Ectodermal cell (in vitro differentiated cells): ENCODE data around the gene NINJ2.

Experiments used
- H3K27ac ChIP-seq: 2 replicates; pipeline ENCODE4 v1.7.0; 2013; ENCODE audit warnings: mild to moderate bottlenecking, low read depth, low read length; ENCODE audit not compliant: insufficient read depth, poor library complexity, severe bottlenecking
- H3K27me3 ChIP-seq: 2 replicates; pipeline ENCODE4 v1.7.0; 2013; ENCODE audit warnings: mild to moderate bottlenecking, low read length; ENCODE audit not compliant: insufficient read depth, control insufficient read depth, poor library complexity, severe bottlenecking
- H3K36me3 ChIP-seq: one replicate; pipeline ENCODE4 v1.7.0; 2013; ENCODE audit warnings: low read length; ENCODE audit not compliant: control insufficient read depth, insufficient read depth
- H3K4me1 ChIP-seq: one replicate; pipeline ENCODE4 v1.7.0; 2013; ENCODE audit warnings: low read length; ENCODE audit not compliant: control insufficient read depth, insufficient read depth
- H3K4me3 ChIP-seq: 2 replicates; pipeline ENCODE4 v1.7.0; 2013; ENCODE audit warnings: low read depth, low read length, control low read depth; ENCODE audit not compliant: insufficient read depth
- H3K9me3 ChIP-seq: 2 replicates; pipeline ENCODE4 v1.7.0; 2013; ENCODE audit warnings: mild to moderate bottlenecking, low read length, moderate library complexity; ENCODE audit not compliant: control insufficient read depth
- WGBS, 2 experiments: methylation state at CpG; one replicate each; pipeline ENCODE4 v1.1.7; 2013; ENCODE audit warnings: missing lambda C conversion rate in 2 of 2; 5-methylcytosine and 5-hydroxymethylcytosine counted together

The NINJ2 gene

GRCh38 chr12:535396-535795 lies 127.8 kb downstream of the NINJ2 start:
- Histone ChIP-seq H3K4me1 (peaks cover 3% of the 10 kb centered on the region), H3K4me3 (no peak overlapping the region), H3K36me3 (no peaks in the 10 kb centered on the region), H3K9me3 (no peaks in the 10 kb centered on the region), H3K27ac (no peak overlapping the region), H3K27me3 (no peaks in the 10 kb centered on the region)
- WGBS, 2 experiments: 85 to 87% methylated on average over 7 of the region's 7 CpGs

DNA sequence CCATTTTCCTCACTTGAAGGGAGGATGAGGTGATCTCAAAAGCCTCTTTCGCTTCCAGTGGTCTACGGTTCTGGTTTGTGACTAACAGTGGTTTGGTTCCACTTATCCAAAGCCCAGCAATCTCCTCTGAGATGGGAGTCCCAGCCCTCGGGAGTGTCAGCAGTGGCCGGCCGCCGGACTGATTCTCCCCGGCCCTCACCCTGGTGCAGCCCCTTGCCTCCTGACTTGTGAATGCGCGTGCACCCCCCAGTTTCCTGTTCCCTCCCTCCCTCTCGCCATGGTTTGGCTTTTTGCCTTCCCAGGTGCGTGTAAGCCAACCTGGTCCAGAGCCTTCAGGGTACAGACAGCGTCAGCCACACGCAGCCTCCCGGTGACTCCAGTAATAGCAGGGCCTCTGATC lies 129.0 kb downstream of the NINJ2 start:
- Histone ChIP-seq H3K4me1 (no peaks in the 10 kb centered on the region), H3K27ac (no peak overlapping the region), H3K36me3 (no peaks in the 10 kb centered on the region), H3K9me3 (peaks cover 2% of the 10 kb centered on the region), H3K4me3 (no peak overlapping the region), H3K27me3 (no peaks in the 10 kb centered on the region)
- 94% methylated on average over 14 of the region's 14 CpGs for WGBS, 2 experiments

DNA sequence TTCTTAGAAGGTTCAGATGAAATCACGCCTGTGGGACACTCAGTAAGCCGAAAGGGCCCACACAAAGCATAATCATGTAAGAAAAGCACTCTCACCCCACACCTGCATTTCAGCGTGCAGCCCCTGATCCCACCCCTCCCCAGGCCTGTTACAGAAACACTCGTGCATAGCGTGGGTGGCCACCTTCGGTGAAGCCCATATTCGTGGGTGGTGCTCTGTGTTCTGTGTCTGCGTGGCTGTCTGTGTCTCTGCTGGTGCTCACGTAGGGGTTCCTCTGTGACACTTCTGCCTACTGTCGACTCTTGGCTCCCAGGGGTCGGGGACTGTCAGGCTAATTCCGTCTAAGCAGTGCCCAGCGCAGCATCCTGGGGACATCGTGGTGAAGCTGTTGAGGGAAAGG lies 129.5 kb downstream of the NINJ2 start:
- Histone ChIP-seq H3K36me3 (no peaks in the 10 kb centered on the region), H3K4me3 (no peak overlapping the region), H3K27me3 (no peaks in the 10 kb centered on the region), H3K27ac (no peak overlapping the region), H3K9me3 (peaks cover 2% of the 10 kb centered on the region), H3K4me1 (no peaks in the 10 kb centered on the region)
- WGBS, 2 experiments: 94% methylated on average over 14 of the region's 14 CpGs

DNA sequence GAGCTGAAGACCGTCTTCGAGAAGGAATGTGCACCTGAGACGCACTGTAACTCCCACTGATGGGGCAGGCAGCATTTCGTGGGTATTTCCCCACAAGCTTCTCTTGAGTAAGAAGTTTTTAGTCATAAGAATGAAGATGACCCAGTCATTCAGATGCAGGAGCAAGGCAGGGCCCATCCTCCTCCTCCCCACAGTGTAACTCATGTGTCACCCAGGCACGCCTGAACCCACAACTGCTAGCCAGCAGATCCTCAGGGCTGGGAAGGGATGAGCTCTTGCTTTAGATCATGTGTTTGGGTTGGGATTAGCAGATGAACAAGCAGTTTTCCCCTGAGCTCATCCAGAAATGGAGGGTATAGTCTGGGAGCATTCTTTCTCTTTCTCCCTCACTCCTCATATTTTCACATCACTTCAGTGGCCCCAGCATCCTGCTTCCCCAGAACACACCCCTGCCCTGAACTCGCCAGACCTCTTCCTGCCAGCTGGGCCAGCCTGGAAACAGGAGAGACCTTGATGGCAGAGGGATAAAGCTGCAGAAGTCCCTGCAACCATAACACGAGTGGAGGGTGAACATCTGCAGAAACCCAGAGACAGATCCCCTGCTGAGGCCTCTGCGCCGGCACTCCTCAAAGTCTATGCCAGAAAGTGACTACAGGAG lies 130.2 kb downstream of the NINJ2 start:
- H3K4me3 ChIP-seq: no peak overlapping the region
- H3K4me1 ChIP-seq: no peaks in the 10 kb centered on the region
- H3K27me3 ChIP-seq: no peaks in the 10 kb centered on the region
- no peaks in the 10 kb centered on the region for H3K36me3 ChIP-seq
- H3K9me3 ChIP-seq: peaks cover 2% of the 10 kb centered on the region
- no peak overlapping the region for H3K27ac ChIP-seq
- WGBS, 2 experiments: 93 to 94% methylated on average over 9 of the region's 9 CpGs

- H3K27ac ChIP-seq: no peak overlapping the region
- H3K4me1 ChIP-seq: no peaks in the 10 kb centered on the region
- 88 to 91% methylated on average over 3 of the region's 3 CpGs for WGBS, 2 experiments
- no peaks in the 10 kb centered on the region for H3K27me3 ChIP-seq
- H3K36me3 ChIP-seq: no peaks in the 10 kb centered on the region
- H3K9me3 ChIP-seq: peaks cover 2% of the 10 kb centered on the region
- H3K4me3 ChIP-seq: no peak overlapping the region
These were observed 131.2 kb downstream of the NINJ2 start for GRCh38 chr12:531951-532585.

DNA sequence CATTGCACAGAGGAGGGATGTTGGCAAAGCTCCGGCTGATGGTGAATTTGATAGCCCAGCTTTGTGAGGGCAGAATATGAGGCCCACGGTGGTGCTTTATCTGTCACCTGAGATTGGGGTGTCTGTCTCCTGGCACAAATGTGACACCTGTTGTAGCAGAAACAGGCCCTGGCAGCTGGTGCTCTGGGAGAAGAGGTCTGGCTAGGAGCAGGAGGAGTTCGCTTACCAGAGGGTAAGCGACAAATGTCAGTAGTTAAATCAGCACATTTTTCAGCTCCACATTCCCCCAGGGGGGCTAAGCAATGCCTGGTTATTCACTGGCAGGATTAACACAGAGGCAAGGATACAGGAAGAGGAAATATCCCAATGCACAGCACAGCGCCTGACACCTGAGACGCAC lies 132.4 kb downstream of the NINJ2 start:
- Histone ChIP-seq H3K27me3 (no peaks in the 10 kb centered on the region), H3K27ac (no peak overlapping the region)
- 93 to 98% methylated on average over 6 of the region's 6 CpGs for WGBS, 2 experiments

DNA sequence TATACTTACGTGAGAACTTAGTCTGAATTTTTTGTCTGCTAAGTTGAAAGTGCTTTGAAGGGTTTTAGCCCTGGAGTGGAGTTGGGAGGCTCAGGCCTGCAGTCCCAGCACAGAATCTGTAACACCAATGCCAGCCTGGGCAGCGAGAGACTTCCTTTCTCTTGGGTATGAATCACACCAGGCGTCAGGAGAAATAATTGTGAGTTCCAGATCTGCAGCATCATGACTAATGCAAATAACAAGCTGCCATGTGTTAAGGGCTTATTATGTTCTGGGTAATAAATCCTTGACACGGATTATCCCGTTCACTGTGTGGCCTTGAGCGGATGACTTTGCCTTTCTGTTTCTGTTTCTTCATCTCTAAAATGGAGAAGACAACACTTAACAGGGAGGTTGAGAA lies 132.9 kb downstream of the NINJ2 start:
- Histone ChIP-seq H3K36me3 (no peaks in the 10 kb centered on the region), H3K4me1 (no peaks in the 10 kb centered on the region), H3K9me3 (peaks cover 2% of the 10 kb centered on the region), H3K27ac (no peak overlapping the region), H3K27me3 (no peaks in the 10 kb centered on the region), H3K4me3 (no peak overlapping the region)
- WGBS, 2 experiments: 96 to 99% methylated on average over 6 of the region's 6 CpGs

More for the DNA sequence above, 132.4 kb downstream of the NINJ2 start:
- Histone ChIP-seq H3K4me1 (no peaks in the 10 kb centered on the region), H3K36me3 (no peaks in the 10 kb centered on the region), H3K9me3 (peaks cover 2% of the 10 kb centered on the region), H3K4me3 (no peak overlapping the region)

- H3K27me3 ChIP-seq: no peaks in the 10 kb centered on the region
- H3K27ac ChIP-seq: no peak overlapping the region
- peaks cover 2% of the 10 kb centered on the region for H3K9me3 ChIP-seq
- no peaks in the 10 kb centered on the region for H3K4me1 ChIP-seq
- no peak overlapping the region for H3K4me3 ChIP-seq
- WGBS, 2 experiments: 90 to 96% methylated on average over 4 of the region's 4 CpGs
- no peaks in the 10 kb centered on the region for H3K36me3 ChIP-seq
These were observed 135.5 kb downstream of the NINJ2 start for GRCh38 chr12:527729-528128.

DNA sequence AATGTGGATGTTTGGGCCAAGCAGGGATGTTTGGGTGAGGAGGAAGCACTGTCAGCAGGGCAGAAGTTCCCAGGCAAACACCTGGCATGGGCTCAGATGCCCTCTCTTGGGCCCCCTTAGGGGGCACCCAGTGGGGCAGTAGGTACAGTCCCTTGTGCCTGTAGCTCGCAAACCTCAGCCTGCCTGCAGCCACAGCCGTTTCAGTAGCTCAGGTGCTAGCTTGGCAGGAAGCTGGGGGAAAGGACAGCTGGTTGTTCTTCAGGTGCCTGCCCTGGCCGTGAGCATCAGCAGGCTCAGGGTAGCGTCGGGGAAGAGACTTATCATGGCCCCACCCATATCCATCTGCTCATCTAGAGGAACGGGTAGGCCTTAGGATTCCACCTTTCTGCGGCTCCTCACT lies 136.0 kb downstream of the NINJ2 start:
- WGBS, 2 experiments: 90 to 94% methylated on average over 7 of the region's 7 CpGs
- Histone ChIP-seq H3K36me3 (no peaks in the 10 kb centered on the region), H3K27me3 (no peaks in the 10 kb centered on the region), H3K27ac (no peak overlapping the region), H3K9me3 (peaks cover 2% of the 10 kb centered on the region), H3K4me1 (no peaks in the 10 kb centered on the region), H3K4me3 (no peak overlapping the region)

DNA sequence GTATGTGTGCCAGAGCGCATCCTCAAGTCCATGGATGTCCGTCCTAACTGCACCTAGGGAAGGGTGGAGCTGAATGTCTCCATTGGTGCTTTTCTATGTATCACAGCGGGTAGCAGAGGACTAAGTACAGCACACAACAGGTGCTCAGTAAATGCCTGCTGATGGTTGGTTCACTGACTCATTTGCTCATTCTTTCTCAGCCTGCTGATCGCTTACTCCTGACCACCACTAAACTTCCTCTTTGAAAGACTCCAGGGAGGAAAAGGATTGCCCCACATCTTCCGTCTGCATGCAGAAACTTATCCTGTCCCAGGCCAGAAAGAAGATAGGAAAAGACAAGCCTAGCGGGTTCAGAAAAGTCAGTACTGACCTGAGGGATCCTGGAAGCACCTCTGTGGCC lies 137.2 kb downstream of the NINJ2 start:
- peaks cover 2% of the 10 kb centered on the region for H3K9me3 ChIP-seq
- 96% methylated on average over 6 of the region's 6 CpGs for WGBS, 2 experiments
- no peak overlapping the region for H3K27ac ChIP-seq
- H3K4me3 ChIP-seq: no peak overlapping the region
- H3K27me3 ChIP-seq: no peaks in the 10 kb centered on the region
- peaks cover under 1% of the 10 kb centered on the region for H3K4me1 ChIP-seq
- no peaks in the 10 kb centered on the region for H3K36me3 ChIP-seq
